Measurements from ENCODE around the gene KLHL8.

The KLHL8 gene

GRCh38 chr4:87120010-87120409, 100.4 kb downstream of the KLHL8 start:
- DNase-seq: no peak

DNA sequence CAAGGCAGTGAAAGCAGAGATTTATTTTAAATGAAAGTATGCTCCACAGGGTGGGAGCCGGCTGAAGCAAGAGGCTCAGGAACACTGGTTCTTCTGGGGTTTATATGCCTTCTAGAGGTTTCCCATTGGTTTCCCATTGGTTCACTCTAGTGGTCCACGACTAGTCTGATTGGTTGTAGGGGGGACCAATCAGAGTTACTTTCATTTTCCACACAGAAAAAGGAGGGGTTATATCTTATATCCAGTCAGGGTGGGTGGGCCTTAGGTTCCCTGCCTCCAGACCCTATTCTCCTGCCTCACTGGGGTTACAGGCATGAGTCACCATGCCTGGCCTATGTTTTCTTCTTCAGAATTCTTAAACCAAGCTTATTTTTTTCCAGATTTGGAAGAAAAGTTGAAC, 101.6 kb downstream of the KLHL8 start:
- DNase-seq: peak; percentile 15

GRCh38 chr4:87118421-87118820, 102.0 kb downstream of the KLHL8 start:
- no peak for DNase-seq

DNA sequence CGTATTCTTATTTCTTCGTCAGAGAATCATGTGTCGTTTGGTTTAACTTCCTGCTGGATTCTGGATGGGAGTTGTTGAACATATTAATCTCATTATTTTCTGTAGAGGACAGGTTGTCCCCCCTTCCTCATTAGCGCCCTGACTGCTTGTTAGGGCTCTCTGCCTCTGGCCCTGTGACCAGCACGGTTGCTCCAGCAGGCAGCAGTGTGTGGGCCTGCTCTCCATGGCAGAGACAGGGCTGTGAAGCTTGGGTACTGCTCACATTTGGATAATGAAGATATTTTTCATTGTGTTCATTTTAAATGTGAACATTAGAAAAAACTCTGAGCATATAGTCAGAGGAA, 102.7 kb downstream of the KLHL8 start:
- DNase-seq: no peak

GRCh38 chr4:87117051-87117731, 103.2 kb downstream of the KLHL8 start:
- DNase-seq: no peak

GRCh38 chr4:87116231-87116630, 104.2 kb downstream of the KLHL8 start:
- DNase-seq: no peak

- DNase-seq: no peak
Observed at GRCh38 chr4:87114245-87115062, 106.0 kb downstream of the KLHL8 start.

- DNase-seq: no peak
Observed at GRCh38 chr4:87112063-87112462, 108.4 kb downstream of the KLHL8 start.

Measured in CD4-positive, alpha-beta T cell treated with Interleukin-21 for 1 hour (primary cell).